IMR-90 (cell line): ENCODE data around the gene ADIRF. TPM values are rescaled to one million over a fixed set of nuclear protein-coding genes. Genes with fewer than 3 reads are reported as not detected.

ENCODE experiments used
- ATAC-seq: fragments of 200-7000 bp; cut with Tn5 transposase; 2 replicates; pipeline ENCODE4 v1.9.1; 2020; ENCODE audit warnings: low read depth, mild to moderate bottlenecking, moderate library complexity
- BruUV-seq: library from RNA; stranded (reverse); fragments of 400-500 nt; replicated peaks from 2 replicates; lab custom pipeline; 2021; lab: Mats Ljungman, UMichigan
- CTCF ChIA-PET: fragments of 300-600 bp; formaldehyde crosslinking; extraction: SDS; loops from one replicate; lab custom pipeline; 2021; ENCODE audit warnings: antibody characterized with exemption; lab: Yijun Ruan, JAX
- POLR2A ChIA-PET: fragments of 300-600 bp; sonication (Branson Sonifier 250); formaldehyde crosslinking; loops from one replicate; lab custom pipeline; 2022; ENCODE audit warnings: antibody characterized with exemption; ENCODE audit not compliant: unreplicated experiment; lab: Charles Lee
- DNase-seq: peaks from one replicate; pipeline ENCODE4 v3.0.0; 2013
- H2AFZ ChIP-seq: replicated peaks from 2 replicates; pipeline ENCODE3; 2013; ENCODE audit warnings: low read length, mild to moderate bottlenecking; ENCODE audit not compliant: poor library complexity
- H2AK5ac ChIP-seq: 2 replicates; pipeline ENCODE4 v1.6.1; 2013; ENCODE audit warnings: low read depth, low read length, inconsistent platforms
- H2AK9ac ChIP-seq: replicated peaks from 2 replicates; pipeline ENCODE3; 2013; ENCODE audit warnings: mild to moderate bottlenecking, low read depth, low read length, moderate library complexity; ENCODE audit not compliant: poor library complexity
- H2BK120ac ChIP-seq: 2 replicates; pipeline ENCODE4 v1.6.1; 2013; ENCODE audit warnings: low read depth, low read length, inconsistent platforms
- H2BK15ac ChIP-seq: 3 replicates; pipeline ENCODE4 v1.6.1; 2013; ENCODE audit warnings: low read depth, low read length, inconsistent platforms
- H2BK20ac ChIP-seq: 2 replicates; pipeline ENCODE4 v1.6.1; 2013; ENCODE audit warnings: low read depth, mild to moderate bottlenecking, inconsistent platforms, low read length, moderate library complexity
- H2BK5ac ChIP-seq: 2 replicates; pipeline ENCODE4 v1.6.1; 2013; ENCODE audit warnings: mild to moderate bottlenecking, low read depth, low read length, inconsistent platforms; ENCODE audit not compliant: poor library complexity, severe bottlenecking
- H3K14ac ChIP-seq: replicated peaks from 2 replicates; pipeline ENCODE4 v1.6.1; 2013; ENCODE audit warnings: low read depth, low read length, inconsistent platforms
- H3K18ac ChIP-seq: 2 replicates; pipeline ENCODE4 v1.6.1; 2013; ENCODE audit warnings: low read depth, low read length, control low read depth
- H3K23ac ChIP-seq: 2 replicates; pipeline ENCODE4 v1.6.1; 2013; ENCODE audit warnings: low read depth, low read length, inconsistent platforms
- H3K27ac ChIP-seq: 2 replicates; pipeline ENCODE4 v1.5.1; 2013; ENCODE audit warnings: mild to moderate bottlenecking, control low read depth, low read length; ENCODE audit not compliant: insufficient read depth
- H3K27me3 ChIP-seq: 2 replicates; pipeline ENCODE4 v1.6.1; 2013; ENCODE audit warnings: low read length; ENCODE audit not compliant: control insufficient read depth, insufficient read depth
- H3K36me3 ChIP-seq: 2 replicates; pipeline ENCODE4 v1.6.1; 2013; ENCODE audit warnings: low read length, mixed read lengths; ENCODE audit not compliant: control insufficient read depth, insufficient read depth
- H3K4ac ChIP-seq: 2 replicates; pipeline ENCODE4 v1.6.1; 2013; ENCODE audit warnings: low read depth, low read length, inconsistent platforms
- H3K4me1 ChIP-seq: 2 replicates; pipeline ENCODE4 v1.6.1; 2013; ENCODE audit warnings: low read length, mixed read lengths; ENCODE audit not compliant: control insufficient read depth, insufficient read depth
- H3K4me2 ChIP-seq: 2 replicates; pipeline ENCODE4 v1.6.1; 2013; ENCODE audit warnings: low read depth, mild to moderate bottlenecking, control low read depth, low read length, moderate library complexity
- H3K4me3 ChIP-seq: 2 replicates; pipeline ENCODE4 v1.5.1; 2013; ENCODE audit warnings: low read depth, mild to moderate bottlenecking, control low read depth, low read length, moderate library complexity; ENCODE audit not compliant: insufficient read depth
- H3K56ac ChIP-seq: 2 replicates; pipeline ENCODE4 v1.6.1; 2013; ENCODE audit warnings: low read length, inconsistent platforms; ENCODE audit not compliant: insufficient read depth; ENCODE audit errors: extremely low read depth
- H3K79me1 ChIP-seq, 2 experiments: 2 replicates each; pipeline ENCODE4 v1.6.1; 2013; ENCODE audit warnings: low read length in 2 of 2, inconsistent platforms in 1 of 2, low read depth in 1 of 2
- H3K9ac ChIP-seq: 2 replicates; pipeline ENCODE4 v1.6.1; 2013; ENCODE audit warnings: low read depth, low read length, control low read depth
- H3K9me1 ChIP-seq: 2 replicates; pipeline ENCODE4 v1.6.1; 2013; ENCODE audit warnings: low read length, inconsistent platforms; ENCODE audit not compliant: insufficient read depth
- H3K9me3 ChIP-seq: 2 replicates; pipeline ENCODE4 v1.6.1; 2013; ENCODE audit warnings: low read length; ENCODE audit not compliant: control insufficient read depth, insufficient read depth
- H4K20me1 ChIP-seq: 2 replicates; pipeline ENCODE4 v1.6.1; 2013; ENCODE audit warnings: low read length, inconsistent platforms; ENCODE audit not compliant: insufficient read depth
- H4K5ac ChIP-seq: 2 replicates; pipeline ENCODE4 v1.6.1; 2013; ENCODE audit warnings: mild to moderate bottlenecking, low read depth, low read length, control low read depth
- H4K8ac ChIP-seq, 2 experiments: 2 replicates each; pipeline ENCODE4 v1.6.1; 2013; ENCODE audit warnings: low read depth in 2 of 2, low read length in 2 of 2, control low read depth in 1 of 2, inconsistent platforms in 1 of 2
- H4K91ac ChIP-seq: 2 replicates; pipeline ENCODE4 v1.6.1; 2013; ENCODE audit warnings: low read depth, low read length, inconsistent platforms; ENCODE audit not compliant: insufficient read depth
- CHD1 ChIP-seq: IDR thresholded peaks from 2 replicates; pipeline ENCODE4 v1.6.1; 2012; ENCODE audit warnings: low read depth, low read length, improper control_type of control experiment
- FOS ChIP-seq: fragments of 150-350 bp; IDR thresholded peaks from 2 replicates; pipeline ENCODE4 v1.6.1; 2016; ENCODE audit warnings: low read depth, low read length
- MAZ ChIP-seq: IDR thresholded peaks from 2 replicates; pipeline ENCODE4 v1.6.1; 2012; ENCODE audit warnings: low read depth, mild to moderate bottlenecking, low read length, improper control_type of control experiment, moderate library complexity, borderline replicate concordance
- RAD21 ChIP-seq: IDR thresholded peaks from 2 replicates; pipeline ENCODE4 v1.6.1; 2012; ENCODE audit warnings: low read length, improper control_type of control experiment
- RCOR1 ChIP-seq: IDR thresholded peaks from 2 replicates; pipeline ENCODE4 v1.6.1; 2012; ENCODE audit warnings: mild to moderate bottlenecking, low read length, improper control_type of control experiment; ENCODE audit not compliant: insufficient replicate concordance
- RFX5 ChIP-seq: IDR thresholded peaks from 2 replicates; pipeline ENCODE4 v1.8.0; 2012; ENCODE audit warnings: low read depth, mild to moderate bottlenecking, low read length, moderate library complexity
- SMC3 ChIP-seq: fragments of 150-350 bp; IDR thresholded peaks from 2 replicates; pipeline ENCODE4 v1.6.1; 2016; ENCODE audit warnings: low read depth, mild to moderate bottlenecking, antibody characterized with exemption, low read length, moderate library complexity
- WGBS, 2 experiments: methylation state at CpG; one replicate each; pipeline versions ENCODE4 v1.1.5 to v1.1.7; 2013; ENCODE audit warnings: missing lambda C conversion rate in 2 of 2; ENCODE audit not compliant: insufficient read length in 1 of 2; ENCODE audit errors: extremely low coverage in 2 of 2; 5-methylcytosine and 5-hydroxymethylcytosine counted together
- dilution Hi-C: fragments of 300-500 bp; cut with HindIII; formaldehyde crosslinking; loops from one replicate; pipeline ENCODE4 v1.14.3; 2018; ENCODE audit warnings: low sequenced_read_pairs; ENCODE audit not compliant: unreplicated experiment
- in situ Hi-C: fragments of 300-500 bp; cut with MboI; formaldehyde crosslinking; loops from 3 replicates; pipeline ENCODE4 v1.14.3; 2019; ENCODE audit warnings: low sequenced_read_pairs, inconsistent platforms, mixed read lengths
- intact Hi-C: fragments of 100-400 bp; cut with micrococcal nuclease; formaldehyde crosslinking; loops from 2 replicates; pipeline ENCODE4 v1.10.0; 2022
- polyA plus RNA-seq, 3 experiments: library from polyadenylated mRNA; depleted of rRNA; stranded (reverse); fragments of >200 nt; gene quantifications; 2 replicates each; pipeline ENCODE4 v1.2.3, GENCODE V29; 2012; ENCODE audit warnings: low replicate concordance in 1 of 3
- total RNA-seq: library from RNA; depleted of rRNA; stranded (reverse); fragments of >200 nt; gene quantifications from 2 replicates; pipeline ENCODE4 v1.2.3, GENCODE V29; 2012

Gene ADIRF
- total and polyA plus RNA-seq, 2 of the 4 experiments (the other 2 are of a cell fraction) = 2.3 to 7.2 TPM

DNA sequence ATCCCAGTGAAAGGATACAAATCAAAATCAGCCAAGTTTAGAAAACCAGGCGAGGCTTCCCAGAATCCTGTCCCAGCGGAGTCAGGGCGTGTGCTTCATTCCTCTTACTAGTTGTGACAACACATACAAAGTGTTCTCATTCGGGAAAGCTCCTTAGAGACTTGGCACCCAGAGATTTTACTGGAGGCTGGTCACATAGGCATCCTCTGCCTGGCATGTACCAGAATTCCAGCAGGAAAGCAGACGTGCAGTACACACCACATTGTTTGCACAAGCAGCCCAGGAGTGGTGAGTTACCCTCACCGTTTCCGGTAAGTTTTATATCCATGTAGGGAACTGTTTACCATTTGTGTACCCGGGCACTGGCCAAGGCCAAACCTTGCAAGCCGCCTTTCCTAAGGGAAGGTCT lies 45.7 kb upstream of the ADIRF start (continued):
- TF ChIP-seq RCOR1 (no peak), RFX5 (no peak), FOS (no peak), SMC3 (no peak), RAD21 (no peak)

DNA sequence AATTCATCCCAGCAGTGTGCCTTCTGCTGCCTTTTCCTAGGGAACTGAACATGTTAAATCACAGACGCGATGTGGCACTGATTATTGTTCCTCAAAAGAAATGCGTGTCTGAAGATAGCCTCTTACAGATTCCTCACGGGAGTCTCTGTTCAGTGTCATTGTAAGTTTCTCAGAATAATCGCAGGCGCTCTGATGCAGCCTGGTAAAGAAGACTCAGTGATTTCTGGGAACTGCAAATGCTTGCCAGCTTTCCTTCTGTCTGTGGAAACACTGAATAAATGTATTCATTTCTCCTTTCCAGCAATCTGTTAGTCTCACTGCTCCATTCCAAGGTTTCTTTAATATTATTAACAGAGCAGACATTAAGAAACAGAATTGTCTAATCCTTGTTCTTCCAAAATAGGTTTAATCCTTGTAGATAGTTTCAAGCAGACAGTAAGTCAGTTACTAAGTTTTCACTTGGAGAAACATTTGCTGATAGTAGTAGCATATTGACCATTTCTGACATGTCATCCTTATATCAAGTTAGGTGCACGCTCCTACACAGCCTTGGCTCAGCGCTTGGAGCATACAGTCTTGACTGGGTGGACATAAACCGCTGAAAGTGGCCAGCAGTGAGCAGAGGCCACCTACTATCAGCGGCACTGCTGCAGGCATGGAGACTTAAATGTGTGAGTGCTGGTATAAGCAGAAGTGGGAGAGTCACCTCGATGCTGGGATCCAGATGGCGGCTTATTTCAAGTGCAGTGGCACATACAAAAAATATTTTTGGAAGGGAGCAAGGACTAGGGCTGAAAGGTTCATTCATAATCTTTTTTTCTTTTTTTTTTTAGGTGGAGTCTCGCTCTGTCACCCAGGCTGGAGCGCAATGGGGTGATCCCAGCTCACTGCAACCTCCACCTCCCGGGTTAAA lies 38.6 kb upstream of the ADIRF start:
- H3K56ac ChIP-seq = no peak overlapping the region
- intact Hi-C loops = no loop called here
- dilution Hi-C loops = no loop called here

More for the DNA sequence above, 38.6 kb upstream of the ADIRF start:
- Histone ChIP-seq H2AK5ac (no peak overlapping the region), H3K4me3 (no peak overlapping the region), H3K36me3 (peaks cover 11% of the 10 kb centered on the region), H2BK120ac (no peak overlapping the region), H3K9me3 (no peaks in the 10 kb centered on the region), H3K4me2 (no peak overlapping the region), H4K20me1 (no peaks in the 10 kb centered on the region), H3K27ac (no peak overlapping the region), H3K79me1 (no peaks in the 10 kb centered on the region; a peak in 1 of 4 replicates), H3K9ac (no peak overlapping the region), H2BK15ac (no peak overlapping the region), H3K4ac (no peak overlapping the region), H3K4me1 (no peaks in the 10 kb centered on the region), H2BK20ac (no peak overlapping the region), H3K23ac (no peak overlapping the region), H2AFZ (no peak overlapping the region), H3K18ac (no peak overlapping the region), H2AK9ac (no peak overlapping the region), H4K8ac (no peak overlapping the region), H2BK5ac (no peak overlapping the region), H3K27me3 (no peaks in the 10 kb centered on the region), H4K5ac (no peak overlapping the region), H3K14ac (no peak overlapping the region), H3K9me1 (peaks cover 12% of the 10 kb centered on the region), H4K91ac (no peak overlapping the region)
- CTCF ChIA-PET = no interaction called here
- DNase-seq = no peak
- POLR2A ChIA-PET = no interaction called here
- WGBS, 2 experiments = no CpG with 5 or more reads among the region's 15 CpGs
- no TSS peak for BruUV-seq
- in situ Hi-C loops = no loop called here
- TF ChIP-seq CHD1 (no peak), MAZ (no peak)
- no peak for ATAC-seq
